GM23338 (cell line): ENCODE measurements around the gene EXOC4. TPM values are rescaled to one million over a fixed set of nuclear protein-coding genes. Genes with fewer than 3 reads are reported as not detected.

Source experiments
- ATAC-seq: fragments of 200-7000 bp; cut with Tn5 transposase; 3 replicates; pipeline ENCODE4 v1.9.1; 2020
- DNase-seq: peaks from one replicate; pipeline ENCODE4 v3.0.0-alpha.2; 2015; ENCODE audit warnings: low spot score
- H2AFZ ChIP-seq: fragments of 200-600 bp; sonication (generic); 2 replicates; pipeline ENCODE4 v1.8.0; 2016; ENCODE audit warnings: antibody characterized with exemption, mild to moderate bottlenecking, moderate library complexity
- H3F3A ChIP-seq: fragments of 200-600 bp; sonication (generic); replicated peaks from 2 replicates; pipeline ENCODE4 v1.8.0; 2017; ENCODE audit warnings: antibody characterized with exemption, mixed run types, low read depth
- H3K27ac ChIP-seq: fragments of 200-600 bp; sonication (generic); 2 replicates; pipeline ENCODE4 v1.6.1; 2016; ENCODE audit warnings: low read depth
- H3K27me3 ChIP-seq: fragments of 200-600 bp; sonication (generic); 2 replicates; pipeline ENCODE4 v1.8.0; 2016; ENCODE audit warnings: mild to moderate bottlenecking, mixed run types, moderate library complexity; ENCODE audit not compliant: insufficient read depth
- H3K36me3 ChIP-seq: fragments of 200-600 bp; sonication (generic); 2 replicates; pipeline ENCODE4 v1.8.0; 2016; ENCODE audit warnings: mild to moderate bottlenecking; ENCODE audit not compliant: insufficient read depth
- H3K4me1 ChIP-seq: fragments of 200-600 bp; sonication (generic); 2 replicates; pipeline ENCODE4 v1.8.0; 2016; ENCODE audit warnings: mild to moderate bottlenecking, moderate library complexity; ENCODE audit not compliant: insufficient read depth
- H3K4me2 ChIP-seq: fragments of 200-600 bp; sonication (generic); 2 replicates; pipeline ENCODE4 v1.7.1; 2017; ENCODE audit warnings: mixed run types
- H3K4me3 ChIP-seq: fragments of 200-600 bp; sonication (generic); 2 replicates; pipeline ENCODE4 v1.6.1; 2016; ENCODE audit warnings: mixed run types
- H3K79me2 ChIP-seq: fragments of 200-600 bp; sonication (generic); replicated peaks from 2 replicates; pipeline ENCODE4 v1.8.0; 2017; ENCODE audit warnings: mild to moderate bottlenecking; ENCODE audit not compliant: insufficient read depth
- H3K9me2 ChIP-seq: fragments of 200-600 bp; sonication (generic); 2 replicates; pipeline ENCODE4 v1.8.0; 2017; ENCODE audit not compliant: insufficient read depth
- H4K20me1 ChIP-seq: fragments of 200-600 bp; sonication (generic); replicated peaks from 2 replicates; pipeline ENCODE4 v1.8.0; 2017; ENCODE audit warnings: mild to moderate bottlenecking; ENCODE audit not compliant: insufficient read depth
- H3K27ac Mint-ChIP-seq: 2 replicates; pipeline ENCODE4 v1.8.0; 2020; ENCODE audit warnings: inconsistent platforms, mild to moderate bottlenecking, moderate library complexity, mixed read lengths
- H3K27me3 Mint-ChIP-seq: 3 replicates; pipeline ENCODE4 v1.8.0; 2022; ENCODE audit warnings: low read depth, mild to moderate bottlenecking, moderate library complexity, mixed read lengths, inconsistent platforms; ENCODE audit not compliant: insufficient read depth, poor library complexity
- H3K36me3 Mint-ChIP-seq: 3 replicates; pipeline ENCODE4 v1.8.0; 2021; ENCODE audit warnings: low read depth, mild to moderate bottlenecking, inconsistent platforms, moderate library complexity, mixed read lengths
- H3K4me1 Mint-ChIP-seq: 3 replicates; pipeline ENCODE4 v1.8.0; 2020; ENCODE audit warnings: mild to moderate bottlenecking, inconsistent platforms, mixed read lengths
- H3K4me3 Mint-ChIP-seq: 3 replicates; pipeline ENCODE4 v1.8.0; 2021; ENCODE audit warnings: moderate library complexity, mild to moderate bottlenecking, inconsistent platforms, mixed read lengths
- H3K9me3 Mint-ChIP-seq: 3 replicates; pipeline ENCODE4 v1.8.0; 2020; ENCODE audit warnings: moderate library complexity, mild to moderate bottlenecking, inconsistent platforms, mixed read lengths
- CREB1 ChIP-seq: fragments of 250-450 bp; sonication (Bioruptor Pico); IDR thresholded peaks from 2 replicates; pipeline ENCODE4 v1.5.0; 2020; ENCODE audit warnings: low read depth, mild to moderate bottlenecking, moderate library complexity
- CTCF ChIP-seq, 2 experiments: fragments of 200-600 bp in 1 of 2; sonication (generic) in 1 of 2; conservative IDR thresholded peaks; 2 replicates each; pipeline versions ENCODE4 v1.5.1 to v1.6.1; 2016 to 2017; ENCODE audit warnings: antibody characterized with exemption in 2 of 2, low read depth in 2 of 2, mild to moderate bottlenecking in 2 of 2, moderate library complexity in 1 of 2
- ETS1 ChIP-seq: IDR thresholded peaks from 2 replicates; pipeline ENCODE4 v1.6.1; 2016; ENCODE audit warnings: antibody characterized with exemption
- EZH2 ChIP-seq: fragments of 200-600 bp; sonication (generic); IDR thresholded peaks from one replicate; pipeline ENCODE4 v1.8.0; 2017; ENCODE audit warnings: antibody characterized with exemption, mild to moderate bottlenecking, low read depth; ENCODE audit not compliant: unreplicated experiment
- EZH2phosphoT487 ChIP-seq: fragments of 200-600 bp; sonication (generic); IDR thresholded peaks from one replicate; pipeline ENCODE4 v1.8.1; 2018; ENCODE audit warnings: antibody characterized with exemption; ENCODE audit not compliant: unreplicated experiment
- JUNB ChIP-seq: IDR thresholded peaks from one replicate; pipeline ENCODE4 v1.6.1; 2016; ENCODE audit warnings: antibody characterized with exemption; ENCODE audit not compliant: unreplicated experiment
- NANOG ChIP-seq: IDR thresholded peaks from 2 replicates; pipeline ENCODE4 v1.6.1; 2016; ENCODE audit warnings: antibody characterized with exemption, borderline replicate concordance
- POLR2AphosphoS5 ChIP-seq: IDR thresholded peaks from 2 replicates; pipeline ENCODE4 v1.6.1; 2016; ENCODE audit warnings: antibody characterized with exemption, low read depth
- STAT1 ChIP-seq: IDR thresholded peaks from one replicate; pipeline ENCODE4 v1.6.1; 2016; ENCODE audit warnings: antibody characterized with exemption; ENCODE audit not compliant: unreplicated experiment
- ZNF114 ChIP-seq: fragments of 250-450 bp; sonication (Bioruptor Pico); IDR thresholded peaks from 2 replicates; pipeline ENCODE4 v1.5.0; 2020; ENCODE audit warnings: mild to moderate bottlenecking, moderate library complexity
- ZNF331 ChIP-seq: fragments of 250-450 bp; sonication (Bioruptor Pico); IDR thresholded peaks from 2 replicates; pipeline ENCODE4 v1.5.0; 2020; ENCODE audit warnings: low read depth, mild to moderate bottlenecking, moderate library complexity
- polyA plus RNA-seq: library from polyadenylated mRNA; unstranded; fragments of >200 nt; fragmentation: Nextera tagmentation; extraction: Ambion mirVana; gene quantifications from 2 replicates; pipeline ENCODE4 v1.2.1, GENCODE V29; 2016
- total RNA-seq: library from RNA; depleted of rRNA; stranded (reverse); fragments of >200 nt; shearing (Covaris generic); gene quantifications from 2 replicates; pipeline ENCODE4 v1.2.3, GENCODE V29; 2014
- TF ChIP-seq, protein P1 (sequence below): fragments of 250-450 bp; sonication (Bioruptor Pico); IDR thresholded peaks from 2 replicates; pipeline ENCODE4 v1.5.0; 2020; ENCODE audit warnings: mild to moderate bottlenecking, moderate library complexity
- TF ChIP-seq, protein P2 (sequence below): IDR thresholded peaks from one replicate; pipeline ENCODE4 v1.6.1; 2018; ENCODE audit warnings: antibody characterized with exemption; ENCODE audit not compliant: unreplicated experiment

Gene EXOC4
- total and polyA plus RNA-seq, 2 experiments from 2014 or later, result 37.5 to 52.7 TPM

DNA sequence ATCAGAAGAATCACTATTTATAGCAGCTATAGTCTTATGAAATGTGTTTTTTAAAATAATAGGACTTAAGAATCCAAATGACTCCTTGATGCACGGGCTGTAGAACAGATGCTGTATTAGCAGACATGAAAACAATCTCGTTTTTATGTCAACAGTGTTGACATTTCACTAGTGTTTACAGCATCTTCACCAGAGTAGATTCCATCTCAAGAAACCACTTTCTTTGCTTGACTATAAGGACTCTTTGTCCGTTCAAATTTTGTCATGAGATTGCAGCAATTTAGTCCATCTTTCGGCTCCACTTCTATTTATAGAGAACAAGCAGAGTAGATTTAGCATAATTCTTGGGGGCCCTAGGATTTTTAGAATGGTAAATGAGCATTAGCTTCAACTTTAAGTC, 295.1 kb downstream of the EXOC4 start:
- Histone ChIP-seq H4K20me1 (no peaks in the 10 kb centered on the region), H3F3A (no peaks in the 10 kb centered on the region), H3K9me2 (peaks cover 7% of the 10 kb centered on the region), H3K4me1 (no peaks in the 10 kb centered on the region), H2AFZ (no peak overlapping the region), H3K27me3 (no peaks in the 10 kb centered on the region), H3K4me2 (no peak overlapping the region), H3K36me3 (no peaks in the 10 kb centered on the region), H3K4me3 (no peak overlapping the region), H3K27ac (no peak overlapping the region), H3K79me2 (no peaks in the 10 kb centered on the region)
- H3K9me3 Mint-ChIP-seq, result no peaks in the 10 kb centered on the region
- H3K36me3 Mint-ChIP-seq, result no peaks in the 10 kb centered on the region
- no peak overlapping the region for H3K4me3 Mint-ChIP-seq
- ATAC-seq (no peak), DNase-seq (no peak)
- peaks cover 5% of the 10 kb centered on the region; the same call in 1 of the 3 replicates for H3K4me1 Mint-ChIP-seq
- TF ChIP-seq STAT1, result no peak
- no peak for TF ChIP-seq EZH2
- no peak for TF ChIP-seq ETS1
- no peak for TF ChIP-seq ZNF331 (CRISPR knock-in tag)
- no peak for TF ChIP-seq JUNB
- TF ChIP-seq, protein P1, sequence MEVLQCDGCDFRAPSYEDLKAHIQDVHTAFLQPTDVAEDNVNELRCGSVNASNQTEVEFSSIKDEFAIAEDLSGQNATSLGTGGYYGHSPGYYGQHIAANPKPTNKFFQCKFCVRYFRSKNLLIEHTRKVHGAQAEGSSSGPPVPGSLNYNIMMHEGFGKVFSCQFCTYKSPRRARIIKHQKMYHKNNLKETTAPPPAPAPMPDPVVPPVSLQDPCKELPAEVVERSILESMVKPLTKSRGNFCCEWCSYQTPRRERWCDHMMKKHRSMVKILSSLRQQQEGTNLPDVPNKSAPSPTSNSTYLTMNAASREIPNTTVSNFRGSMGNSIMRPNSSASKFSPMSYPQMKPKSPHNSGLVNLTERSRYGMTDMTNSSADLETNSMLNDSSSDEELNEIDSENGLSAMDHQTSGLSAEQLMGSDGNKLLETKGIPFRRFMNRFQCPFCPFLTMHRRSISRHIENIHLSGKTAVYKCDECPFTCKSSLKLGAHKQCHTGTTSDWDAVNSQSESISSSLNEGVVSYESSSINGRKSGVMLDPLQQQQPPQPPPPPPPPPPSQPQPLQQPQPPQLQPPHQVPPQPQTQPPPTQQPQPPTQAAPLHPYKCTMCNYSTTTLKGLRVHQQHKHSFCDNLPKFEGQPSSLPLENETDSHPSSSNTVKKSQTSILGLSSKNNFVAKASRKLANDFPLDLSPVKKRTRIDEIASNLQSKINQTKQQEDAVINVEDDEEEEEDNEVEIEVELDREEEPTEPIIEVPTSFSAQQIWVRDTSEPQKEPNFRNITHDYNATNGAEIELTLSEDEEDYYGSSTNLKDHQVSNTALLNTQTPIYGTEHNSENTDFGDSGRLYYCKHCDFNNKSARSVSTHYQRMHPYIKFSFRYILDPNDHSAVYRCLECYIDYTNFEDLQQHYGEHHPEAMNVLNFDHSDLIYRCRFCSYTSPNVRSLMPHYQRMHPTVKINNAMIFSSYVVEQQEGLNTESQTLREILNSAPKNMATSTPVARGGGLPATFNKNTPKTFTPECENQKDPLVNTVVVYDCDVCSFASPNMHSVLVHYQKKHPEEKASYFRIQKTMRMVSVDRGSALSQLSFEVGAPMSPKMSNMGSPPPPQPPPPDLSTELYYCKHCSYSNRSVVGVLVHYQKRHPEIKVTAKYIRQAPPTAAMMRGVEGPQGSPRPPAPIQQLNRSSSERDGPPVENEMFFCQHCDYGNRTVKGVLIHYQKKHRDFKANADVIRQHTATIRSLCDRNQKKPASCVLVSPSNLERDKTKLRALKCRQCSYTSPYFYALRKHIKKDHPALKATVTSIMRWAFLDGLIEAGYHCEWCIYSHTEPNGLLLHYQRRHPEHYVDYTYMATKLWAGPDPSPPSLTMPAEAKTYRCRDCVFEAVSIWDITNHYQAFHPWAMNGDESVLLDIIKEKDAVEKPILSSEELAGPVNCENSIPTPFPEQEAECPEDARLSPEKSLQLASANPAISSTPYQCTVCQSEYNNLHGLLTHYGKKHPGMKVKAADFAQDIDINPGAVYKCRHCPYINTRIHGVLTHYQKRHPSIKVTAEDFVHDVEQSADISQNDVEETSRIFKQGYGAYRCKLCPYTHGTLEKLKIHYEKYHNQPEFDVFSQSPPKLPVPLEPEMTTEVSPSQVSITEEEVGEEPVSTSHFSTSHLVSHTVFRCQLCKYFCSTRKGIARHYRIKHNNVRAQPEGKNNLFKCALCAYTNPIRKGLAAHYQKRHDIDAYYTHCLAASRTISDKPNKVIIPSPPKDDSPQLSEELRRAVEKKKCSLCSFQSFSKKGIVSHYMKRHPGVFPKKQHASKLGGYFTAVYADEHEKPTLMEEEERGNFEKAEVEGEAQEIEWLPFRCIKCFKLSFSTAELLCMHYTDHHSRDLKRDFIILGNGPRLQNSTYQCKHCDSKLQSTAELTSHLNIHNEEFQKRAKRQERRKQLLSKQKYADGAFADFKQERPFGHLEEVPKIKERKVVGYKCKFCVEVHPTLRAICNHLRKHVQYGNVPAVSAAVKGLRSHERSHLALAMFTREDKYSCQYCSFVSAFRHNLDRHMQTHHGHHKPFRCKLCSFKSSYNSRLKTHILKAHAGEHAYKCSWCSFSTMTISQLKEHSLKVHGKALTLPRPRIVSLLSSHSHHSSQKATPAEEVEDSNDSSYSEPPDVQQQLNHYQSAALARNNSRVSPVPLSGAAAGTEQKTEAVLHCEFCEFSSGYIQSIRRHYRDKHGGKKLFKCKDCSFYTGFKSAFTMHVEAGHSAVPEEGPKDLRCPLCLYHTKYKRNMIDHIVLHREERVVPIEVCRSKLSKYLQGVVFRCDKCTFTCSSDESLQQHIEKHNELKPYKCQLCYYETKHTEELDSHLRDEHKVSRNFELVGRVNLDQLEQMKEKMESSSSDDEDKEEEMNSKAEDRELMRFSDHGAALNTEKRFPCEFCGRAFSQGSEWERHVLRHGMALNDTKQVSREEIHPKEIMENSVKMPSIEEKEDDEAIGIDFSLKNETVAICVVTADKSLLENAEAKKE (CRISPR knock-in tag), result no peak
- TF ChIP-seq POLR2AphosphoS5, result no peak
- no peak for TF ChIP-seq CREB1 (CRISPR knock-in tag)
- no peak for TF ChIP-seq CTCF (conservative IDR thresholded peaks at IDR 0.05; ENCODE audit: low read depth in 2 of 2)
- TF ChIP-seq, protein P2, sequence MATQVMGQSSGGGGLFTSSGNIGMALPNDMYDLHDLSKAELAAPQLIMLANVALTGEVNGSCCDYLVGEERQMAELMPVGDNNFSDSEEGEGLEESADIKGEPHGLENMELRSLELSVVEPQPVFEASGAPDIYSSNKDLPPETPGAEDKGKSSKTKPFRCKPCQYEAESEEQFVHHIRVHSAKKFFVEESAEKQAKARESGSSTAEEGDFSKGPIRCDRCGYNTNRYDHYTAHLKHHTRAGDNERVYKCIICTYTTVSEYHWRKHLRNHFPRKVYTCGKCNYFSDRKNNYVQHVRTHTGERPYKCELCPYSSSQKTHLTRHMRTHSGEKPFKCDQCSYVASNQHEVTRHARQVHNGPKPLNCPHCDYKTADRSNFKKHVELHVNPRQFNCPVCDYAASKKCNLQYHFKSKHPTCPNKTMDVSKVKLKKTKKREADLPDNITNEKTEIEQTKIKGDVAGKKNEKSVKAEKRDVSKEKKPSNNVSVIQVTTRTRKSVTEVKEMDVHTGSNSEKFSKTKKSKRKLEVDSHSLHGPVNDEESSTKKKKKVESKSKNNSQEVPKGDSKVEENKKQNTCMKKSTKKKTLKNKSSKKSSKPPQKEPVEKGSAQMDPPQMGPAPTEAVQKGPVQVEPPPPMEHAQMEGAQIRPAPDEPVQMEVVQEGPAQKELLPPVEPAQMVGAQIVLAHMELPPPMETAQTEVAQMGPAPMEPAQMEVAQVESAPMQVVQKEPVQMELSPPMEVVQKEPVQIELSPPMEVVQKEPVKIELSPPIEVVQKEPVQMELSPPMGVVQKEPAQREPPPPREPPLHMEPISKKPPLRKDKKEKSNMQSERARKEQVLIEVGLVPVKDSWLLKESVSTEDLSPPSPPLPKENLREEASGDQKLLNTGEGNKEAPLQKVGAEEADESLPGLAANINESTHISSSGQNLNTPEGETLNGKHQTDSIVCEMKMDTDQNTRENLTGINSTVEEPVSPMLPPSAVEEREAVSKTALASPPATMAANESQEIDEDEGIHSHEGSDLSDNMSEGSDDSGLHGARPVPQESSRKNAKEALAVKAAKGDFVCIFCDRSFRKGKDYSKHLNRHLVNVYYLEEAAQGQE, result no peak
- TF ChIP-seq ZNF114, result no peak
- TF ChIP-seq NANOG, result no peak
- TF ChIP-seq EZH2phosphoT487, result no peak
- H3K27me3 Mint-ChIP-seq, result no peaks in the 10 kb centered on the region
- no peak overlapping the region for H3K27ac Mint-ChIP-seq
